Measurements from ENCODE around the gene DRD1.
A peak's percentile ranks its signal among the peaks of the same experiment; 100 is the strongest.

DNA sequence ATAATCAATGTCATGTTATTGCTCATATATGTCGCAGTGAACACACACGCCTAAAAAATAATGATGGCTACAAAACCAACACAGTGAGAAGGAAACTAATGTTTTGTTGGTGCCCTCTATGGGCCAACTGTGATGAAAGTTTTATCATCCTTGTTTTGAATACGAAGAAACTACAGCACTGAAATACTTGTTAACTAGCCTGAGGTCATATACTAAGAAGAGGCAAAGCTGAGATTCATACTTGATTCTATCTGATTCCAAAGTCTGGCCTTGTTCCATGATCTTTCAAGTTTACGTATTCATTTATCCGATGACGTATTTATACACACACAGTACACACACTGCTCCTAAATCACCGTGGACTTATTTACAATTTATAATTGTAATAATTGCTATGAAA, 16.1 kb upstream of the DRD1 start:
- TF ChIP-seq CTCF (IDR thresholded peaks at IDR 0.05 in 2 of 3, conservative IDR thresholded peaks at IDR 0.05 in 1 of 3; ENCODE audit: borderline replicate concordance in 1 of 3, insufficient read depth in 1 of 3, low read depth in 2 of 3, low read length in 2 of 3), result peak; percentile 30 to 61 (median 53); a peak in 4 of 6 replicates
- TF ChIP-seq, protein P1, sequence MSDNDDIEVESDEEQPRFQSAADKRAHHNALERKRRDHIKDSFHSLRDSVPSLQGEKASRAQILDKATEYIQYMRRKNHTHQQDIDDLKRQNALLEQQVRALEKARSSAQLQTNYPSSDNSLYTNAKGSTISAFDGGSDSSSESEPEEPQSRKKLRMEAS (IDR thresholded peaks at IDR 0.05), result no peak
- no peak for TF ChIP-seq EGR1 (IDR thresholded peaks at IDR 0.05; ENCODE audit: low read depth)

All from HCT116 (cell line).